Activated naive CD8-positive, alpha-beta T cell treated with anti-CD3 and anti-CD28 coated beads, Interleukin-2, amount 50 U/mL, for 24 hours (primary cell): ENCODE measurements around the gene PON2.

Source experiments
- ATAC-seq: fragments of 150-1000 bp; cut with Tn5 transposase; one replicate; pipeline ENCODE4 v1.10.0; 2021
- DNase-seq: peaks from one replicate; pipeline ENCODE4 v3.0.0; 2021
- H3K27ac Mint-ChIP-seq: one replicate; pipeline ENCODE4 v1.8.0; 2021; ENCODE audit warnings: mild to moderate bottlenecking, mixed read lengths
- H3K27me3 Mint-ChIP-seq: one replicate; pipeline ENCODE4 v1.8.0; 2021; ENCODE audit warnings: mixed read lengths
- H3K36me3 Mint-ChIP-seq: one replicate; pipeline ENCODE4 v1.8.0; 2021; ENCODE audit warnings: low read depth, mixed read lengths
- H3K4me1 Mint-ChIP-seq: one replicate; pipeline ENCODE4 v1.8.0; 2021; ENCODE audit warnings: mixed read lengths
- H3K4me3 Mint-ChIP-seq: one replicate; pipeline ENCODE4 v1.8.0; 2021; ENCODE audit warnings: mild to moderate bottlenecking, moderate library complexity, mixed read lengths
- H3K9me3 Mint-ChIP-seq: one replicate; pipeline ENCODE4 v1.8.0; 2021; ENCODE audit warnings: mixed read lengths

The PON2 gene

DNA sequence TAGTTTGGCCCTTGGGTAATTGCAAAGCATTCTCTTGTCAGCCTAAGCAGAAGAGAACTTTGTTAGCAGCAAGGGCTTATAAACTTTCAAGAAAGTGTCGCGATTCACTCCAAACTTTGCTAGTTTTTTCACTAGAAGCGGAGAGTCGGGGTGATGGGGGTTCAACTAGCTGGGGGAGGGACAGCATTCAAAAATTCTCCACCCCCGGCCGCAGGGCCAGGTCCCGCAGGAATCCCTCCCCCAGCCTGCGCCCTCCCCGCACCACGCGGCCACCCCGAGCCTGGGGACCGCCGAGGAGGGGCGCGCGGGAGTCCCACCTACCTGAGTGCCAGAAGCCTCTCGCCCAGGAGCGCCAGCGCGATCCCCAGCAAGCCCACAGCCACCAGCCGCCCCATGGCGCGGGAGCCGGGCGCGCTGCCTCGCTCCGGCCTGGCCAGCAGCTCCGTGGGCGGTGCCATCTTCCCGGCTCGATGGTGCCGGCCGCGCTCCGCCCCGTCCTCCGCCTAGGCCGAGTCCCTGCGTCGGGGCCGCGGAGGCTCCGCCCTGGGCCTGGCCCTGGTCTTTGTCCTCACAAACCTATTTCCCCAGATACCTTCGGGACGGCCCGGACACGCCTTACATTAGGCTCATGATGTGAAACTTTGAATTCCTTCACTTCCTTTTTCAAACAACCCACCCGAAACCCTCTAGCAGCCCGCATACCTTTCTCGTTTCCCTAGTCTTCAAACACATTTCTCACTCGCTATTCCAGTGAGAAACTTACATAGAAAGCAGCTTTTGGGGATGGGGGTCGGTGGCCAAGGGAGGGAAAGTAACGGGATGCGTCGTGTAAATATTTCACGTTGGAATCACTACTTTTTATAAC, at the start of gene PON2:
TSS of gene PON2 (minus strand) at position 472 of the 865 bp plus-strand sequence. CDS start at position 395, 77 bp downstream.
- DNase-seq (peak; percentile 59), ATAC-seq (peak; percentile 90)
- H3K4me3 Mint-ChIP-seq: peak within 1 kb of the TSS; percentile 82
- H3K36me3 Mint-ChIP-seq: no peaks in the 10 kb centered on the region
- no peaks in the 10 kb centered on the region for H3K9me3 Mint-ChIP-seq
- no peaks in the 10 kb centered on the region for H3K27me3 Mint-ChIP-seq
- peaks cover 16% of the 10 kb centered on the region for H3K4me1 Mint-ChIP-seq
- H3K27ac Mint-ChIP-seq: peak within 1 kb of the TSS; percentile 77

- no peaks in the 10 kb centered on the region for H3K9me3 Mint-ChIP-seq
- ATAC-seq (no peak), DNase-seq (no peak)
- H3K27ac Mint-ChIP-seq: no peak overlapping the region
- H3K27me3 Mint-ChIP-seq: peaks cover 14% of the 10 kb centered on the region
- no peak overlapping the region for H3K4me3 Mint-ChIP-seq
- H3K4me1 Mint-ChIP-seq: no peaks in the 10 kb centered on the region
- H3K36me3 Mint-ChIP-seq: no peaks in the 10 kb centered on the region
Measured at GRCh38 chr7:95482424-95482823, 47.6 kb upstream of the PON2 start.

- no peaks in the 10 kb centered on the region for H3K9me3 Mint-ChIP-seq
- no peak for DNase-seq
- H3K4me3 Mint-ChIP-seq: no peak overlapping the region
- no peak overlapping the region for H3K27ac Mint-ChIP-seq
- no peaks in the 10 kb centered on the region for H3K4me1 Mint-ChIP-seq
- H3K27me3 Mint-ChIP-seq: peaks cover 16% of the 10 kb centered on the region
- H3K36me3 Mint-ChIP-seq: no peaks in the 10 kb centered on the region
- ATAC-seq: no peak
Measured at GRCh38 chr7:95481271-95482165, 46.7 kb upstream of the PON2 start.

DNA sequence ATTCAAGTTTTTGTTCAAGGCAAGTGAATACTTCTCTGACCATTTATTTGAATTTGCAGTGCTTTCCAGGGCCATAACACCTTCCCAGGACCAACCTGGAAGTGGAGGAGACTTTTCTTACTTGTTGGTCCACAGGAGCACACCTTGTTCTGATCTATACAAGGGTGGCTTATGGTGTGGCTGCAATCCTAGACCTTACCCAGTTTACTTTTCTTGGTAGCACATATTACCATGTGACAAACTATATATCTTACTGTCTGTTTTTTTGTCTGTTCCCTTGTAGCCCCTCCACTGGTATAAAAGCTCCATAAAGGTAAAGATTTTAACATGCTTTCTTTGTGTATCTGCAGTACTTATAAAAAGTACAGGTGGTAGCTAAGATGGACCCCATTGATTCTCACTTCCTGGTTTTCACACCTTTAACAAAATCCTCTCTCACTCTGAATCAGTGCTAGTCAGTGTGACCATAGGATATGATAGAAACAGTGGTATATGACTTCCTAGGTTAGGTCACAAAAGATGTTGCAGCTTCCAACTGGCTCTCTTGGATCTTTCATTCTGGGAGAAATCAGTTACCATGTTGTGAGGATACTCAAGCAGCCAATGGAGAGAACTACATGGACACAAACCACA, 45.3 kb upstream of the PON2 start:
- no peak overlapping the region for H3K4me3 Mint-ChIP-seq
- H3K27ac Mint-ChIP-seq: no peak overlapping the region
- H3K27me3 Mint-ChIP-seq: peaks cover 14% of the 10 kb centered on the region
- no peak for DNase-seq
- H3K36me3 Mint-ChIP-seq: no peaks in the 10 kb centered on the region
- no peaks in the 10 kb centered on the region for H3K9me3 Mint-ChIP-seq
- H3K4me1 Mint-ChIP-seq: no peaks in the 10 kb centered on the region
- no peak for ATAC-seq

DNA sequence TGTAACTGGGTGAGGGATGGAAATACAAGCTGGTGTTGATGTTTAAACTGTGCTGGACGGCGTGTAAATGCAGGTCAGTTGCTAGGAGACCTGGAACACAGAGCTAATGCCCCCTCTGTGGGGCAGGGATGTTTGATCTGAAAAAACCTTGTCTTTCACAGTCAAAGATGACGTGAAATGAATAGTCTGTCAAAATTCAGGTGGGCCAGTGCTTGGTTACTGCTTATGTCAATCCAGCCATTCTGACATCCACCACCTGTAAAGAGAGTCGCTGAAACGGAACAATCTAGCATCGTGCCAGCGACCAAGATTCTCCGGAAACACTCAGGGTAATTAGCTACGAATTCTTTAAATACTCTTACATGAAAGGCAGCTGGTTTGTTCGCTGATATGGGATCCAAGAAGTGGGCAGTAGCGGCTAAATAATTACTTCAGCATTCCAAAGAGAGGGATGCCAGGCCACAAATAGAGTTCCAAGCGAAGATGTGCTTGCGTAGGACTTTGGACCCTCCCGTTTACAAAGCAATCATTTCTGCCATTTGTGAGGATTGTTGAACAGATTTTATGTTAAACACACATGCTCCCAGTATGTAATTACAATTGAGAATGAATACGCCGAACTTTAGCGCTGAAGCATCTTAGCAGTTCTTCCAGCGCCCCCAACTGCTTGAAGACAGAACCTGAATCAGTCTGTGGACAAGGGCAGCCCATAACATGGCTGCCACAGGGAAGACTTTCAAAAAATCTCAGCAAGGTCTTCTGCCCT, 43.6 kb upstream of the PON2 start:
- Mint-ChIP-seq H3K36me3 (no peaks in the 10 kb centered on the region), H3K9me3 (no peaks in the 10 kb centered on the region), H3K27ac (no peak overlapping the region), H3K4me3 (no peak overlapping the region), H3K27me3 (peaks cover 14% of the 10 kb centered on the region), H3K4me1 (no peaks in the 10 kb centered on the region)
- DNase-seq (no peak), ATAC-seq (peak; percentile 40)

DNA sequence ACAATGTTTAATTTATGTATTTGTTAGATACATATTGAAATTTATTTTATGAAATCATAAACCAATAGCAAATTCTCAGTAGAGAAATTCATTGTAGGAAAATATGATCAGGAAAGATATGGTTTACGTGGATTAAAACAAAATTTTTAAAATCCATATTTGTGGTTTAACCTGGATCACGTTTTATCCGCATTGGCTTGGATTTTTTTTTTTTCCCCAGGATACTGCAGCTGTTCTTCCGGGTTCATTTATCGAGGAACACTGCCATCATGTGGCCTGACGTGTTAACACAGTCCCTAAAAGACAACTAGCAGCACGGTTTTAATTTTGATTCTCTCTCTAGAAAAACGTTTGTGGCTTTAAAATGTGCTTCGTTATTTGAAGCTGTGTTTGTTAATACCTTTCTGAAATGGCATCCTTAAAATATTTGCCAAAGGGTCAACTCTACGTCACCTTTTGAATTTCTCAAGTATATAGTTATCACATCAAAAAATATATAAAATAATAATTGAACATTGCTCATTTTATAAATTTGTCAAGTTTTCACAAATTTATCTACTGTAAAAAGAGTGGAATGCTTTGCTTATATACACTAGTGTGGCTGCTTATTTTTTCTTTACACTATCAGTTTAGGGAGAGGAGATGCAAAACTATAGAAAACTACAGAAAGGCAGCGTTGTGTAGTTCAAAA, 42.2 kb upstream of the PON2 start:
- no peaks in the 10 kb centered on the region for H3K9me3 Mint-ChIP-seq
- no peak overlapping the region for H3K27ac Mint-ChIP-seq
- no peaks in the 10 kb centered on the region for H3K4me1 Mint-ChIP-seq
- no peak for ATAC-seq
- H3K4me3 Mint-ChIP-seq: no peak overlapping the region
- H3K36me3 Mint-ChIP-seq: no peaks in the 10 kb centered on the region
- peaks cover 9% of the 10 kb centered on the region for H3K27me3 Mint-ChIP-seq
- DNase-seq: peak; percentile 30

DNA sequence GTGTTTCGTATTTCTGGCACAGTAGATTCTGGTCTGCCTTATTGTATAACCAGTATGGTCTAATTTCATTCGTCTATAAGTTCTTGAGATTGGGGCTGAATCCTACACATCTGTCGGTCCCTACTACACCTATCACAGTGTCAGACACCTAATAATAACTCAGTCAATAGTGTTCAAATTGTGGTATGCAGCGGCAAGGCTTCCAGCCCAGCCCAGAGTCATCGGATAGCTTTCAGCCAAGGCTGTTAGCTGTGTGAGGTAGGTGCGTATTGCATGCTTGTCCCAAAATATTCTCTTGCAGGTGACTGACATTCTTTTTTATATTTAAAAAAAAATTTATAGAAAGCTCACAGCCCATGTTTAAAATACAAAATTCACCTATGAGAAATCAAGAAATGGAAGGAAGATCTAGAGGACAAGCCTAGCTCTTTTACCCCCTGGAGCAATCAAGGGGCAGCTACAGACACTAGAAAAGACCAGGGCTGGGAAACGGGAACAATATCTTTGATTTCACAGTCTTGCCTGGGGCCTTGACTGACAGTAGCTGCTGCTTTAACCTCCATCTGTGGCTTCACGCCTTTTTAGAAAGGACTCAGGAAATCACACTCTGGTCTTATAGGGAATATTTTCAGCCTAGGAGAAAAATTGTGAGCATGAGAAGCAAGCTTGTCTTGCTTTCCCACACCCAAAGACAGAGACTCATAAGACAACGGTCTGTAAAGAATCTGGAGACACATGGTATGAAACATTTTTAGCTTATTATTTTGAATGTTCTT, 41.4 kb upstream of the PON2 start:
- Mint-ChIP-seq H3K9me3 (no peaks in the 10 kb centered on the region), H3K36me3 (no peaks in the 10 kb centered on the region), H3K4me3 (no peak overlapping the region), H3K27me3 (peaks cover 9% of the 10 kb centered on the region), H3K4me1 (no peaks in the 10 kb centered on the region), H3K27ac (no peak overlapping the region)
- ATAC-seq: no peak
- DNase-seq: no peak

DNA sequence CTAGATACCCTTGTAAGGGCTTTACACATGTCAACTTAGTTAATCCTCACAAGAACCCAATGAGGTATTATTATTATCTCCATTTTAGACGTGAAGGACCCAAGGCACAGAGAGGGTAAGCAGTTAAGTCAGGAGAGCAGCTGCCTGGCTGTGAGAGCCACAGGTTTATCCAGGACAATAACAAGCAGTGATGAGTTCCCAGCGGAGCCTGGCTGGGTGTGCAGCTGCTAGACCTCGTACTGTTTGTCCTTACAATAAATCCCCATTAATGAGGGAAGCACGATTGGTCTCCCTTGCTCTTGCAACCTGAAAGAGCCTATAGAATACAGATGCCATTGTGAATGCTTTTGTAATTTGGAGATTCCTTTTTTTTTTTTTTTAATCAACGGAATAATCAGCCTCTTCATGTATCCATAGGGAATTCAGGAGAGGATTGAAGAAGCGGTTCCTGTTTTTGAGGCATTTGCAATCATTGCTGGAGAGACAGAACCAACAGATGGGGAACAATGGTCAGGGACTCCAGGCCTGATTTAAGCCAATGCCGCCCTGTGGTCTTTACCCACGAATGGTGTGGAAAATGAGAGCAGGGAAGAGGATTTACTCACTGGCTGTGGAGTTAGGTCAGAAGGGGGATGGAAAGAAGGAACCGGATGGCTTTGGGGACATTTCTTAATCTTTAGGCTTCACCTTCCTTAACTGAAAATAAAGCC, 38.6 kb upstream of the PON2 start:
- DNase-seq (no peak), ATAC-seq (no peak)
- Mint-ChIP-seq H3K27me3 (peaks cover 9% of the 10 kb centered on the region), H3K4me1 (peaks cover 14% of the 10 kb centered on the region), H3K27ac (no peak overlapping the region), H3K9me3 (no peaks in the 10 kb centered on the region), H3K4me3 (no peak overlapping the region), H3K36me3 (no peaks in the 10 kb centered on the region)

DNA sequence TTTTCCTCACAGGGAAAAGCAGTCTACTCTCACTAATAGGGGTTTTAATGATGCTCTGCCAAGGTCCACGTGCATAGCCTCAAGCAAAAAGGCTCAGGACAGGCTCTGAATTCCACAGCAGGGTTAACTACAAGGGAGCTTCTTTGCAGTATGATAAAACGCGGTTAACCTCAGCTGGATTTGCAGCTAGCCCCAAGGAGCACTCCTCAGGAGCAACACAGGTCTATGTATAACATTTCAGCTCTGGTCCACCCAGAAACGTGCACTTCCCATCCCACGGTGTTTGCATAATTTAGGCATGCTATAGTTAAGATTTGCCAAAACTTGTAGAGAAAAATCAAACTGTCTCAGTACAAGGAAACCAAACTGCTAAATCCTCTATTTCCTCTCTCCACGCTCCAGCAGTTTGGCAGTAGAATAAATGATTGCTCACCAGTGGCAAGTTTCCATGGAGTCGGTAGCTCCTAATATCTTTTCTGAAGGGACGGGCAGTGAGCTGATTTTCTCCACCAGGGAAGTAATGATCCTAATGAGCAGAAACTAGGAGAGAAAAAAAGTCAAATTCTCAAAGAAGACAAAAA, 37.8 kb upstream of the PON2 start:
- no peak for ATAC-seq
- Mint-ChIP-seq H3K27me3 (peaks cover 3% of the 10 kb centered on the region), H3K27ac (no peak overlapping the region), H3K36me3 (no peaks in the 10 kb centered on the region), H3K4me1 (peaks cover 14% of the 10 kb centered on the region), H3K9me3 (no peaks in the 10 kb centered on the region), H3K4me3 (no peak overlapping the region)
- DNase-seq: no peak

DNA sequence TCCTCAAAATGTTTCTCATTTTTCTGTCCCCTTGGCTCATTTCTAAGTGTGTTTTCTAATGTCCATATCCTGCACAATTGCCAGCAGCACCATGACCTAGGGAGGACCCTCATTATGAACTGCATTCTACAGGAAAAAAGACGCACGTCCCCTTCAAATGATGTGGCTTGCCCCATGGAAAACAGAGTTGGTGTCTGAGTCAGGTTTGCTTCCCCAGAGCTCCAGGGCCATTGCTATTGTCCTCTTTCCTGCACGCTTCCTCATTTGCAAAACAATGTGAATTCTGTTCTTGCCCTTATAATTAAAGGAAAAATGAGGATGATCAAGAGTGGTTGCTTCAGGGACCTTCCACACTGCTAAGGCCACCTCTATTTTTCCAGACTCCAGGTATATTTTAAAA, 36.2 kb upstream of the PON2 start:
- Mint-ChIP-seq H3K36me3 (no peaks in the 10 kb centered on the region), H3K27ac (no peak overlapping the region)

GRCh38 chr7:95470452-95470851, 35.6 kb upstream of the PON2 start:
- no peak overlapping the region for H3K27ac Mint-ChIP-seq
- no peaks in the 10 kb centered on the region for H3K36me3 Mint-ChIP-seq
- DNase-seq (peak; percentile 12), ATAC-seq (peak; percentile 65)
- no peaks in the 10 kb centered on the region for H3K9me3 Mint-ChIP-seq
- peaks cover 14% of the 10 kb centered on the region for H3K4me1 Mint-ChIP-seq
- H3K4me3 Mint-ChIP-seq: no peak overlapping the region
- H3K27me3 Mint-ChIP-seq: peaks cover 3% of the 10 kb centered on the region

More for the DNA sequence above, 36.2 kb upstream of the PON2 start:
- Mint-ChIP-seq H3K9me3 (no peaks in the 10 kb centered on the region), H3K4me1 (peaks cover 14% of the 10 kb centered on the region), H3K4me3 (no peak overlapping the region), H3K27me3 (peaks cover 3% of the 10 kb centered on the region)
- no peak for ATAC-seq
- no peak for DNase-seq

GRCh38 chr7:95469848-95470247, 35.0 kb upstream of the PON2 start:
- no peak for ATAC-seq
- DNase-seq: no peak
- H3K4me1 Mint-ChIP-seq: peaks cover 14% of the 10 kb centered on the region
- H3K27ac Mint-ChIP-seq: no peak overlapping the region
- no peaks in the 10 kb centered on the region for H3K9me3 Mint-ChIP-seq
- H3K27me3 Mint-ChIP-seq: peaks cover 3% of the 10 kb centered on the region
- no peak overlapping the region for H3K4me3 Mint-ChIP-seq
- H3K36me3 Mint-ChIP-seq: no peaks in the 10 kb centered on the region
